ENCODE measurements around the gene CSNK1D. TPM values are rescaled to one million over a fixed set of nuclear protein-coding genes. Genes with fewer than 3 reads are reported as not detected.

The CSNK1D gene
- total RNA-seq, 2 experiments from 2014 or later, result 115 to 142 TPM

- H3K9me3 Mint-ChIP-seq, result no peaks in the 10 kb centered on the region
- ChIA-PET CTCF (interaction anchor here (0.6 to 1.6 kb wide), 4 partner anchors 8 to 312 kb away, joined by 3 to 5 read pairs (median 4); no protein-coding TSS in a partner anchor), POLR2A (no interaction called here)
- peak overlapping the region; percentile 86 for H3K4me3 Mint-ChIP-seq
- peak overlapping the region; percentile 94 for H3K27ac Mint-ChIP-seq
- H3K27me3 Mint-ChIP-seq, result no peaks in the 10 kb centered on the region
- H3K4me1 Mint-ChIP-seq, result peaks cover 11% of the 10 kb centered on the region
- peak; percentile 74 for DNase-seq
- peaks cover 5% of the 10 kb centered on the region for H3K36me3 Mint-ChIP-seq (ENCODE audit: low read depth)
These were observed 45.1 kb downstream of the CSNK1D start for GRCh38 chr17:82228278-82228841.

- peaks cover 5% of the 10 kb centered on the region for H3K36me3 Mint-ChIP-seq (ENCODE audit: low read depth)
- no peaks in the 10 kb centered on the region for H3K9me3 Mint-ChIP-seq
- peak overlapping the region; percentile 94 for H3K27ac Mint-ChIP-seq
- POLR2A ChIA-PET, result no interaction called here
- CTCF ChIA-PET, result interaction anchor here (0.5 to 1.6 kb wide), 3 partner anchors 7 to 327 kb away, joined by 3 to 5 read pairs (median 3); no protein-coding TSS in a partner anchor
- no peaks in the 10 kb centered on the region for H3K27me3 Mint-ChIP-seq
- H3K4me3 Mint-ChIP-seq, result peak overlapping the region; percentile 86
- peaks cover 11% of the 10 kb centered on the region for H3K4me1 Mint-ChIP-seq
- no peak for DNase-seq
These were observed 45.7 kb downstream of the CSNK1D start for GRCh38 chr17:82227629-82228277.

- Mint-ChIP-seq H3K27ac (peak overlapping the region; percentile 60), H3K4me3 (peak overlapping the region; percentile 36), H3K4me1 (peaks cover 11% of the 10 kb centered on the region), H3K9me3 (no peaks in the 10 kb centered on the region), H3K27me3 (no peaks in the 10 kb centered on the region), H3K36me3 (ENCODE audit: low read depth) (peaks cover 5% of the 10 kb centered on the region)
- POLR2A ChIA-PET, result no interaction called here
- CTCF ChIA-PET, result interaction anchor here (0.5 to 2.2 kb wide), 3 partner anchors 9 to 328 kb away, joined by 3 to 8 read pairs (median 5); no protein-coding TSS in a partner anchor
- no peak for DNase-seq
These were observed 46.5 kb downstream of the CSNK1D start for GRCh38 chr17:82226809-82227628.

- ChIA-PET POLR2A (no interaction called here), CTCF (interaction anchor here (0.8 to 2.2 kb wide), 5 partner anchors 10 to 232 kb away, joined by 3 to 8 read pairs (median 5); no protein-coding TSS in a partner anchor)
- Mint-ChIP-seq H3K27ac (no peak overlapping the region), H3K9me3 (no peaks in the 10 kb centered on the region), H3K4me1 (peaks cover 11% of the 10 kb centered on the region), H3K36me3 (ENCODE audit: low read depth) (peaks cover 5% of the 10 kb centered on the region), H3K27me3 (peaks cover 3% of the 10 kb centered on the region), H3K4me3 (no peak overlapping the region)
- DNase-seq, result no peak
These were observed 47.2 kb downstream of the CSNK1D start for GRCh38 chr17:82226146-82226808.

- no peak for DNase-seq
- Mint-ChIP-seq H3K27ac (no peak overlapping the region), H3K4me1 (peaks cover 11% of the 10 kb centered on the region), H3K36me3 (ENCODE audit: low read depth) (peaks cover 5% of the 10 kb centered on the region), H3K27me3 (peaks cover 3% of the 10 kb centered on the region), H3K4me3 (no peak overlapping the region), H3K9me3 (no peaks in the 10 kb centered on the region)
- ChIA-PET CTCF (interaction anchor here (0.8 to 2.2 kb wide), 4 partner anchors 10 to 232 kb away, joined by 3 to 8 read pairs (median 4); no protein-coding TSS in a partner anchor), POLR2A (no interaction called here)
These were observed 48.0 kb downstream of the CSNK1D start for GRCh38 chr17:82225368-82226029.

GRCh38 chr17:82224666-82225065 is 48.8 kb downstream of the CSNK1D start:
- ChIA-PET POLR2A (no interaction called here), CTCF (interaction anchor here (2.2 kb wide), 1 partner anchor 9 kb away, joined by 8 read pairs; no protein-coding TSS in a partner anchor)
- Mint-ChIP-seq H3K4me3 (no peak overlapping the region), H3K4me1 (peaks cover 6% of the 10 kb centered on the region), H3K9me3 (no peaks in the 10 kb centered on the region), H3K27me3 (peaks cover 3% of the 10 kb centered on the region), H3K27ac (no peak overlapping the region), H3K36me3 (ENCODE audit: low read depth) (no peaks in the 10 kb centered on the region)
- DNase-seq, result no peak

- CTCF ChIA-PET, result interaction anchor here (1.1 kb wide), 1 partner anchor 12 kb away, joined by 3 read pairs; no protein-coding TSS in a partner anchor
- POLR2A ChIA-PET, result no interaction called here
- DNase-seq, result no peak
- no peaks in the 10 kb centered on the region for H3K9me3 Mint-ChIP-seq
- H3K36me3 Mint-ChIP-seq (ENCODE audit: low read depth), result no peaks in the 10 kb centered on the region
- no peak overlapping the region for H3K27ac Mint-ChIP-seq
- no peak overlapping the region for H3K4me3 Mint-ChIP-seq
- peaks cover 6% of the 10 kb centered on the region for H3K4me1 Mint-ChIP-seq
- peaks cover 3% of the 10 kb centered on the region for H3K27me3 Mint-ChIP-seq
These were observed 50.0 kb downstream of the CSNK1D start for GRCh38 chr17:82223517-82223916.

- peaks cover 6% of the 10 kb centered on the region for H3K4me1 Mint-ChIP-seq
- no peak overlapping the region for H3K27ac Mint-ChIP-seq
- POLR2A ChIA-PET, result no interaction called here
- DNase-seq, result no peak
- CTCF ChIA-PET, result interaction anchor here (1.1 kb wide), 1 partner anchor 13 kb away, joined by 3 read pairs; no protein-coding TSS in a partner anchor
- peaks cover 3% of the 10 kb centered on the region for H3K27me3 Mint-ChIP-seq
- H3K9me3 Mint-ChIP-seq, result no peaks in the 10 kb centered on the region
- H3K36me3 Mint-ChIP-seq (ENCODE audit: low read depth), result no peaks in the 10 kb centered on the region
- H3K4me3 Mint-ChIP-seq, result no peak overlapping the region
These were observed 50.7 kb downstream of the CSNK1D start for GRCh38 chr17:82222816-82223215.

GRCh38 chr17:82221341-82221902 is 52.1 kb downstream of the CSNK1D start:
- Mint-ChIP-seq H3K27ac (no peak overlapping the region), H3K4me1 (peaks cover 8% of the 10 kb centered on the region), H3K27me3 (peaks cover 3% of the 10 kb centered on the region), H3K4me3 (no peak overlapping the region), H3K36me3 (ENCODE audit: low read depth) (no peaks in the 10 kb centered on the region), H3K9me3 (no peaks in the 10 kb centered on the region)
- CTCF ChIA-PET, result interaction anchor here (1.0 to 4.6 kb wide), 4 partner anchors 7 to 16 kb away, joined by 3 to 14 read pairs (median 3); partner anchors contain the start of gene SLC16A3
- POLR2A ChIA-PET, result interaction anchor here (0.6 kb wide), 1 partner anchor 155 kb away, joined by 10 read pairs; no protein-coding TSS in a partner anchor
- DNase-seq, result no peak

GRCh38 chr17:82219753-82220709 is 53.5 kb downstream of the CSNK1D start:
- Mint-ChIP-seq H3K27ac (no peak overlapping the region), H3K9me3 (no peaks in the 10 kb centered on the region), H3K36me3 (ENCODE audit: low read depth) (no peaks in the 10 kb centered on the region), H3K27me3 (peaks cover 3% of the 10 kb centered on the region), H3K4me1 (peaks cover 19% of the 10 kb centered on the region), H3K4me3 (no peak overlapping the region)
- ChIA-PET CTCF (interaction anchor here (0.6 to 4.6 kb wide), 8 partner anchors 9 to 190 kb away, joined by 3 to 14 read pairs (median 3); partner anchors contain the start of gene SLC16A3), POLR2A (no interaction called here)
- no peak for DNase-seq

GRCh38 chr17:82219083-82219482 is 54.4 kb downstream of the CSNK1D start:
- DNase-seq, result no peak
- Mint-ChIP-seq H3K36me3 (ENCODE audit: low read depth) (no peaks in the 10 kb centered on the region), H3K27me3 (peaks cover 3% of the 10 kb centered on the region), H3K9me3 (no peaks in the 10 kb centered on the region), H3K27ac (no peak overlapping the region), H3K4me1 (peaks cover 21% of the 10 kb centered on the region), H3K4me3 (no peak overlapping the region)
- ChIA-PET CTCF (interaction anchor here (0.7 to 4.6 kb wide), 2 partner anchors 17 to 183 kb away, joined by 3 to 14 read pairs; no protein-coding TSS in a partner anchor), POLR2A (no interaction called here)
